Activated naive CD8-positive, alpha-beta T cell treated with anti-CD3 and anti-CD28 coated beads, Interleukin-2, amount 10 ng/mL, durations not matched to agents 7 days and 5 days (primary cell): ENCODE measurements around the gene SPN. TPM values are rescaled to one million over a fixed set of nuclear protein-coding genes. Genes with fewer than 3 reads are reported as not detected.
"Not testable (repeated sequence)": the region's sequence is repeated elsewhere in the genome, so short reads cannot be mapped to it uniquely, and the experiment has no call there.

Experiments used
- ATAC-seq: fragments of 150-1000 bp; cut with Tn5 transposase; one replicate; pipeline ENCODE4 v1.10.0; 2021; ENCODE audit warnings: low read depth, moderate library complexity
- POLR2A ChIA-PET: fragments of 350-600 bp; sonication (Branson Sonifier 250); formaldehyde crosslinking; loops from one replicate; lab custom pipeline; 2021; ENCODE audit warnings: antibody characterized with exemption; lab: Charles Lee
- DNase-seq: peaks from one replicate; pipeline ENCODE4 v3.0.0; 2021
- H3K27ac Mint-ChIP-seq: one replicate; pipeline ENCODE4 v1.8.0; 2022; ENCODE audit warnings: mild to moderate bottlenecking, mixed read lengths
- H3K27me3 Mint-ChIP-seq: one replicate; pipeline ENCODE4 v1.8.0; 2022; ENCODE audit warnings: mild to moderate bottlenecking, moderate library complexity, mixed read lengths
- H3K36me3 Mint-ChIP-seq: one replicate; pipeline ENCODE4 v1.8.0; 2021; ENCODE audit warnings: mild to moderate bottlenecking, mixed read lengths
- H3K4me1 Mint-ChIP-seq: one replicate; pipeline ENCODE4 v1.8.0; 2021; ENCODE audit warnings: mixed read lengths
- H3K4me3 Mint-ChIP-seq: one replicate; pipeline ENCODE4 v1.8.0; 2022; ENCODE audit warnings: mild to moderate bottlenecking, moderate library complexity, mixed read lengths
- H3K9me3 Mint-ChIP-seq: one replicate; pipeline ENCODE4 v1.8.0; 2021; ENCODE audit warnings: mixed read lengths
- total RNA-seq, 2 experiments: library from RNA; stranded (reverse); gene quantifications; one replicate each; pipeline ENCODE4 v1.2.3, GENCODE V29; 2021

Gene SPN
- total RNA-seq, 2 experiments from 2014 or later, result 255 to 263 TPM

DNA sequence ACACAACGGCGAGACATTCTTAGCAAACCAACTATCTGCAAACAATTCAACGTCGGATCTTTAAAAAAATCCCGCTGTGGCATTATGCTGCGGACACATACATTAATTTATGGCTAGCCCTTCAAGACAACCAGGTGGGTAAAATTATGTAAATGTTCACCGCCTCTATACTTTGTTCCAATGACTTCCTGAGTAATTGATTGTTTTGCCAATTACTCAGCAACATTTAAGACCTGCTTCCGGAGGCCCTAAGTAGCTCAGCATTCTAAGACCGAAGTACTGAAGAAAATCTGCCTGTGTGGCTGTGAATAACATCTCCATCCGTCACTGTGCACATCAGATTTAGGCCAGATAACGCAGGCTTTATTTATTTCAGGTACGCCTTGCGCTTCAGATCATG is 39.2 kb downstream of the SPN start:
- H3K27me3 Mint-ChIP-seq, result no peaks in the 10 kb centered on the region
- peak overlapping the region; percentile 78 for H3K4me3 Mint-ChIP-seq
- H3K4me1 Mint-ChIP-seq, result peaks cover 29% of the 10 kb centered on the region
- no peaks in the 10 kb centered on the region for H3K9me3 Mint-ChIP-seq
- no peaks in the 10 kb centered on the region for H3K36me3 Mint-ChIP-seq
- ATAC-seq (peak; percentile 43), DNase-seq (no peak)
- POLR2A ChIA-PET, result interaction anchor here (0.7 to 3.5 kb wide), 12 partner anchors 8 to 118 kb away, joined by 3 to 33 read pairs (median 4); partner anchors contain the start of genes C16orf54, KIF22, MAZ and MVP
- H3K27ac Mint-ChIP-seq, result peak overlapping the region; percentile 91

DNA sequence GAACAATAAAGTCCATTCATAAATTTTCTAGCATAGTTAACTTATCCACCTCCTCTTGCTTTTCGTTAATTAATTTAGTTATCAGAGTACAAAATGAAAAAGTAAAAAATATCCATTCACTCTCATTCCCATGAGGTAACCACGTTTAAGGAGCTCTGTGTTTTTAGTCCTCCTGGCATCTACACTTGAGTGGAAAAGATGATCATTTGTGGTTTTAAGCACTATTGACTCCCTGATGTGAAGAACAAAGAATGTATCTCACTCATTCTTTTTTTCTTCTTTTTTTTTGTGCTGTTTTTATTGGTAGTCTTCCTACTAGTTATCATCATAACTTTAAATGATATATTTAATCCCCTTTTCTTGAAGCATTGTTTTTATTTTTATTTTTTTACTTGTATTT is 42.0 kb downstream of the SPN start:
- no peaks in the 10 kb centered on the region for H3K36me3 Mint-ChIP-seq
- POLR2A ChIA-PET, result no interaction called here
- no peak overlapping the region for H3K4me3 Mint-ChIP-seq
- no peak overlapping the region for H3K27ac Mint-ChIP-seq
- no peak for DNase-seq
- no peaks in the 10 kb centered on the region for H3K9me3 Mint-ChIP-seq
- ATAC-seq, result no peak
- peaks cover 11% of the 10 kb centered on the region for H3K27me3 Mint-ChIP-seq
- peaks cover 29% of the 10 kb centered on the region for H3K4me1 Mint-ChIP-seq

DNA sequence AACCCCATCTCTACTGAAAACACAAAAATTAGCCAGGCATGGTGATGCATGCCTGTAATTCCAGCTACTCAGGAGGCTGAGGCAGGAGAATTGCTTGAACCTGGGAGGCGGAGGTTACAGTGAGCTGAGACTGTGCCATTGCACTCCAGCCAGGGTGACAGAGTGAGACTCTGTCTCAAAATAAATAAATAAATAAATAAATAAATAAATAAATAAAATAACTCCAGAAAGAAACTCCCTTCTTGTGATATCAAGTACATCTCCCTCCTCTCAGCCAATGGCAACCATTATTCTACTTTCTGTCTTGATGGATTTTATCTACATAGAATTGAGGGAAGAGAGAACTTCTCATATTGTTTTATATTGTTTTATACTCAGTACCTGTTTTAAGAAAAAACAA is 44.1 kb downstream of the SPN start:
- H3K36me3 Mint-ChIP-seq, H3K27ac Mint-ChIP-seq, ATAC-seq, POLR2A ChIA-PET, H3K4me3 Mint-ChIP-seq, H3K9me3 Mint-ChIP-seq, DNase-seq: not testable (repeated sequence)
- Mint-ChIP-seq H3K4me1 (peaks cover 18% of the 10 kb centered on the region), H3K27me3 (peaks cover 15% of the 10 kb centered on the region)

DNA sequence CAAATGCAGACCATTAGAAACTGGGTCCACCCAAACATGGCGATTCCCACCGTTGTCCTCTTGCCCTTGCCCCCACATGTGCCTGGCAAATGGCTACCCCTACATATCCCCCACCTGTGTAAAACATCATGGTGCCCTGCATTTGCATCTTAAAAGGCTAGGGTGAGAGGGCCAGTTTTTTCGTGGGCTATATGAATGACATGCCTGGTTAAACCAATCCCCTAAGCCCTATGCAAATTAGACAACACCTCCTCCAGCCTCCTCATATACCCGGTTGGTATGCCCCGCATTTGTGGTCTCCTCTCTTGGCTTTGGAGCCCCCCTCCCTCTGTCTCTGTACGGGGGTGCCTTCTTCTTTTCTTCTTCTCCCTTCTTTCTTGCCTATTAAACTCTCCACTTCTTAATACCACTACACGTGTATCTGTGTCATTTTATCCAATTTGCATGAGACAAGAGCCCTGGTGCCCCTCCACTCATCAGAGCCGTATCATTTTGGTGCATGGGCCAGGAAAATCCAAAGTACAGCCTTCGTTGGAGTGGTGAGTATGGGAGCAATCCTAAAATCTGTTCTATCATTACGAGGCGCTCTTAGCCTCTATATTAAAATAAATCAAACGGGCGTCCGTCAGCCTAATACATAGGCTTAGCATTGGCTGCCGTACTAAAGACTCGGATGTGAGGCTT is 46.0 kb downstream of the SPN start:
- no peak for ATAC-seq
- Mint-ChIP-seq H3K4me1 (peaks cover 8% of the 10 kb centered on the region), H3K27ac (no peak overlapping the region), H3K4me3 (no peak overlapping the region), H3K36me3 (no peaks in the 10 kb centered on the region), H3K9me3 (no peaks in the 10 kb centered on the region), H3K27me3 (peaks cover 15% of the 10 kb centered on the region)
- POLR2A ChIA-PET, result no interaction called here
- DNase-seq, result no peak

DNA sequence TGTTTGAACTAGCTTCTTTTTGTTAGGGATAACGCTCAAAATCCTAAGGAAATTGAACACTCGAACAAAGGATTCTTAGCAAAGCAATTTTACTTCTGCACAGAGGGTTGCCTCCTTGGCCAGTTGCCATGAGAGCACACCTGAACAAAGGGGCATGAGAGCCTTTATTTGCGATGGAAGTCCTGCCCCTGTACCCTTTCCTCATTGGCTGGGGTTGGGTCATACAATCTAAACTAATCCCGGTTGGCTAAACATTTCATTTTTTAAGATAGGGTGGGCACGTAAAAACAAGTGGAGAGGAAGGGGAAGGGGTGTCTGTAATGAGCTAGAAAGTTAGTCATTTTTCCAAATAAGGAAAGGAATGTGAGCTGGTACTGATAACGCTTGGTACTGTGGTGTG is 46.6 kb downstream of the SPN start:
- ATAC-seq, POLR2A ChIA-PET, H3K4me3 Mint-ChIP-seq, H3K4me1 Mint-ChIP-seq, H3K27ac Mint-ChIP-seq, DNase-seq, H3K9me3 Mint-ChIP-seq, H3K36me3 Mint-ChIP-seq: not testable (repeated sequence)
- H3K27me3 Mint-ChIP-seq, result peaks cover 15% of the 10 kb centered on the region

DNA sequence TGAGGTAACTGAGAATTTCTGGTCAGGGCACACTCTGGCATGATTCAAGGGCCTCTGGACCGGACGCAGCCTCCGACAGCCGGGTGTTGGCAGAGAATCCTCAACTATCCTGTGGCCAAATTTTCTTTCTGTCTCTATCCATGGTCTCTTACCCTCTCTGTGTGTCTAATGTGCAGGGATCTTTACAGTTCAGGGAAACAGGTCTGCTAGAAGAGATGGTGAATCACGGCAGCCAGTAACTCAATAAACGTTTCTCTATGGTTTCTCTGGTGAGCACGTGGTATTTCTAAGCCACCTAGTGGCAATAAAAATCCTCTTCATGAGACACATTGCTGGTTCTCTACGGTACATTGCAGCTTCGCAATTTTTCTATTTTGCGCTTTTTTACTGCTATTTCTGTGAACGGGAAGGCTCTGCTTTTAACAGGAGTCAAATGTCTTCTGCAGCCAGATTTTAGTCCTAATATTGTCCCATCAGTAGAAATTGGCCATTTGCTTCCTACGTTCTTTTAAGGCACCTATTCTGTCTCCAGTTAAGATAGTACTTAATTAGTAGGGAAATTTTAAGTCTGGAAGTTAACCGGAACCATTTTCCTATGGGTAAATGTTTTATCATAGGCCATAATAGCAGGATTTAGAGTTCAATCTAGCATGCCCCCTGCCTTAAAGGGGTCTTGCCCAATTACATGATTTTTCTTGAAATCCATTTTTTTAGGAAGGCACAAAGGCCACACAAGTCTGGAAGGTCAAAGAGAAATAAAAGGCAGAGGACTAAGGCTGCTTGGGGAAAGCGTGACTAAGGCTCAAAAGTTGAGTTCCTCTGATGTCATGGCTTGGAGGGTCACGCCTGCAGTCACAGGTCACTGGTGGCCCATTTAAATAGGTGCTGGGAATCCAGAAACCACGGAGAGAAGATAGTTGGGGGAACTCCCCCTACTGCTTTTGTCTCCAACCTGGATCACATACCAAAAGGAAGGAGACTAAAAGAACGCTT is 47.5 kb downstream of the SPN start:
- DNase-seq (no peak), ATAC-seq (peak; percentile 90)
- POLR2A ChIA-PET, result interaction anchor here (1.0 kb wide), 1 partner anchor 9 kb away, joined by 3 read pairs; no protein-coding TSS in a partner anchor

DNA sequence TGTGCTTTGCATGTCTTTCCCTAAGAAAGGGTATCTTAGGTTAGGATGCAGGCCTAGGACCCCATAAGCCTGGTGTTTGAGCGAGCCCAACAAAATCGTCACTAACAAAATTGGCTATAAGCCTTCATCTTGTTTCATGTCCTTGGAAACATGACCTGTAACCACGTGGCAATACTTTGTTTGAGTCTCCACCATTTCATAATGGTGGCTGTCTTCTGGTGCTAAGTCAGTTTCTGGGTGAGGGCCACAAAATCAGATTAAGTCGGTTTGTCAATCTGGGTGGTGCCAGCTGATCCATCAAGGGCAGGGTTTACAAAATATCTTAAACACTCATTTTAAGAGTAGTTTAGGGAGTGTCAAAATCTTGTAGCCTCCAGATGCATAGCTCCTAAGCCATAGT is 49.8 kb downstream of the SPN start:
- Mint-ChIP-seq H3K9me3 (no peaks in the 10 kb centered on the region), H3K36me3 (no peaks in the 10 kb centered on the region), H3K4me1 (peaks cover 8% of the 10 kb centered on the region), H3K4me3 (no peak overlapping the region), H3K27ac (no peak overlapping the region), H3K27me3 (peaks cover 18% of the 10 kb centered on the region)
- DNase-seq (no peak), ATAC-seq (no peak)
- POLR2A ChIA-PET, result interaction anchor here (0.5 kb wide), 1 partner anchor 781 kb away, joined by 3 read pairs; the partner anchor contains the start of gene CD19

More for the DNA sequence above, 47.5 kb downstream of the SPN start:
- H3K4me3 Mint-ChIP-seq, result no peak overlapping the region
- H3K27me3 Mint-ChIP-seq, result peaks cover 15% of the 10 kb centered on the region
- no peaks in the 10 kb centered on the region for H3K36me3 Mint-ChIP-seq
- no peak overlapping the region for H3K27ac Mint-ChIP-seq
- peaks cover 8% of the 10 kb centered on the region for H3K4me1 Mint-ChIP-seq
- no peaks in the 10 kb centered on the region for H3K9me3 Mint-ChIP-seq

DNA sequence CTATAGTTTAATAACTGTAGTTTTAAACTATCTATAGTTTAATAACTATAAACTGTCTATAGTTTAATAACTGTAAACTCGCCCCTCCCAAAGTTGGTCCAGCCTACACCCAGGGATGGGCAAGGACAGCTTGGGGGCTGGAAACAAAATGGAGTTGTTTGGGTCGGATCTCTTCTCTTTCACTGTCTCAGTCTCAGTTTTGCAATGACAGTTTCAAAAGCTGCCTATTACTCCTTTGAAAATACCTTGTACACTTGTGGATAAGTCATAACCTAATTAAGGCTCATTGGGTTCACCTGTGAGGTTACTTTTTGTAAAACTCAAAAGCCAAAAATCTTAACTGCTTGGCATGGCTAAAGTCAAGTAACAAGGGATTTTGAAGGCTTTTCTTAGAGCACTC is 51.3 kb downstream of the SPN start:
- H3K27ac Mint-ChIP-seq, result no peak overlapping the region
- ATAC-seq (no peak), DNase-seq (no peak)
- peaks cover 8% of the 10 kb centered on the region for H3K4me1 Mint-ChIP-seq
- peaks cover 11% of the 10 kb centered on the region for H3K27me3 Mint-ChIP-seq
- POLR2A ChIA-PET, result interaction anchor here (1.2 to 1.5 kb wide), 2 partner anchors 32 to 70 kb away, joined by 3 read pairs; no protein-coding TSS in a partner anchor
- H3K36me3 Mint-ChIP-seq, result no peaks in the 10 kb centered on the region
- H3K9me3 Mint-ChIP-seq, result no peaks in the 10 kb centered on the region
- no peak overlapping the region for H3K4me3 Mint-ChIP-seq

DNA sequence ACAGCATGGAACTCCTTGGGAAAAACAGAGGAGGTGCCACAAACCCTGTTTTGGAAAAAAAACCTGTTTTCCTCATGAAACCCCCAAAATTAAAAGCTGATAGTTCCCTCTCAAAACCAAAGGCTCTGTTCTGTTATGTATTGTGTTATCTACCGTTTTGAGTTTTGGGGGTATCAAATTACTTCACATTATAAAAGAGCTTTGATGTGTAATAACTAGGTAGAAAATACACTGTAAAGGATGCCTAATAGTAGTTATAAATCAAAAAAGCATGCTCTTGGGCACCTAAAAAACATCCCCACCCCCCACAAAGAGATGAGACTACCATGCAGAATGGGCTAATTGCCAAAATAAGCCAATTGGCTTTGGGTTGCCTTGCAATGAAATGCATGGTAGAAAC is 51.9 kb downstream of the SPN start:
- no peak overlapping the region for H3K4me3 Mint-ChIP-seq
- DNase-seq, result no peak
- no peak for ATAC-seq
- H3K4me1 Mint-ChIP-seq, result peaks cover 6% of the 10 kb centered on the region
- H3K36me3 Mint-ChIP-seq, result no peaks in the 10 kb centered on the region
- H3K27me3 Mint-ChIP-seq, result peaks cover 6% of the 10 kb centered on the region
- POLR2A ChIA-PET, result interaction anchor here (1.2 to 1.5 kb wide), 2 partner anchors 31 to 70 kb away, joined by 3 read pairs; no protein-coding TSS in a partner anchor
- no peak overlapping the region for H3K27ac Mint-ChIP-seq
- H3K9me3 Mint-ChIP-seq, result no peaks in the 10 kb centered on the region

DNA sequence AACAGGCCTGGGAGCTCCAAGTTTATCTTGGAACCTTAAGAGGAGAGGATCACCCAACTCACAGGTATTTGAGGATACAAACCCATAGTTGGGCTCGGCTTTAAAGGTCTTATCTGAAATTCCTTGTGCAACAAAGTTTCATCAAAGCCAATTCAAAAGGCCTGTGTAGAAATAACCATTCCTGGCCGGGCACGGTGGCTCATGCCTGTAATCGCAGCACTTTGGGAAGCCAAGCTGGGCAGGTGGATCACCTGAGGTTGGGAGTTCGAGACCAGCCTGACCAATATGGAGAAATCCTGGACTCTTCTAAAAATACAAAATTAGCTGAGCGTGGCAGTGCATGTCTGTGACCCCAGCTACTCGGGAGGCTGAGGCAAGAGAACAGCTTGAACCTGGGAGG is 54.1 kb downstream of the SPN start:
- POLR2A ChIA-PET, result interaction anchor here (1.1 kb wide), 1 partner anchor 29 kb away, joined by 3 read pairs; the partner anchor contains the start of gene C16orf54
- no peak overlapping the region for H3K27ac Mint-ChIP-seq
- H3K27me3 Mint-ChIP-seq, result peaks cover 3% of the 10 kb centered on the region
- peaks cover 5% of the 10 kb centered on the region for H3K4me1 Mint-ChIP-seq
- no peak for ATAC-seq
- no peak overlapping the region for H3K4me3 Mint-ChIP-seq
- no peak for DNase-seq
- no peaks in the 10 kb centered on the region for H3K9me3 Mint-ChIP-seq
- no peaks in the 10 kb centered on the region for H3K36me3 Mint-ChIP-seq

DNA sequence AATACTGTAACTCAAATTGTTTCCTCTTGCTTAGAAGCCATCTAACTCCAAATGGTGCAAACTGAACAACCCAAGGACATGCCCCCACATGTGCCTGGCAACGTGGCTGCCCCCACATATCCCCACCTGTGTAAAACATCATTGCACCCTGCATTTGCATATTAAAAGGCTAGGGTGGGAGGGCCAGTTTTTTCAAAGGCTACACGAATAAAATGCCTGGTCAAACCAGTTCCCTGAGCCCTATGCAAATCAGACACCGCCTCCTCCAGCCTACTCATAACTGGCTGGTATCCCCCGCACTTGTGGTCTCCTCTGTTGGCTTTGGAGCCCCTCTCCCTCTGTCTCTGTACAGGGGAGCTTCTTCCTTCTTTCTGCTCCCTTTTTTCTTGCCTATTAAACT is 56.0 kb downstream of the SPN start:
- POLR2A ChIA-PET, result interaction anchor here (0.6 kb wide), 1 partner anchor 918 kb away, joined by 3 read pairs; no protein-coding TSS in a partner anchor
- no peaks in the 10 kb centered on the region for H3K36me3 Mint-ChIP-seq
- H3K27me3 Mint-ChIP-seq, result peaks cover 3% of the 10 kb centered on the region
- no peak for ATAC-seq
- no peaks in the 10 kb centered on the region for H3K9me3 Mint-ChIP-seq
- no peak for DNase-seq
- no peak overlapping the region for H3K27ac Mint-ChIP-seq
- H3K4me3 Mint-ChIP-seq, result no peak overlapping the region
- peaks cover 5% of the 10 kb centered on the region for H3K4me1 Mint-ChIP-seq
